H1 (cell line): ENCODE measurements around the gene THAP4. TPM values are rescaled to one million over a fixed set of nuclear protein-coding genes. Genes with fewer than 3 reads are reported as not detected.
"Not testable (repeated sequence)": the region's sequence is repeated elsewhere in the genome, so short reads cannot be mapped to it uniquely, and the experiment has no call there.

Experiments used
- CTCF ChIA-PET: fragments of 300-600 bp; sonication (Branson Sonifier 250); formaldehyde crosslinking; loops from one replicate; lab custom pipeline; 2021; ENCODE audit not compliant: partially characterized antibody; lab: Charles Lee
- POLR2A ChIA-PET: fragments of 300-600 bp; sonication (Branson Sonifier 250); formaldehyde crosslinking; loops from one replicate; lab custom pipeline; 2021; ENCODE audit warnings: inconsistent platforms; ENCODE audit not compliant: partially characterized antibody; lab: Charles Lee
- DNase-seq, 2 experiments: peaks; one replicate each; pipeline versions ENCODE4 v3.0.0 to v3.0.0-alpha.2; 2010 to 2022; ENCODE audit warnings: low spot score in 2 of 2, low read depth in 1 of 2, mixed read lengths in 1 of 2
- FAIRE-seq: peaks from 2 replicates; lab custom pipeline; 2011; peaks lifted over from hg19 to GRCh38; lab: Jason Lieb, UNC
- H2AFZ ChIP-seq: 2 replicates; pipeline ENCODE4 v1.8.1; 2012; ENCODE audit warnings: low read length, inconsistent platforms
- H2AK5ac ChIP-seq: 2 replicates; pipeline ENCODE4 v1.6.1; 2013; ENCODE audit warnings: low read depth, low read length
- H2BK120ac ChIP-seq: replicated peaks from 2 replicates; pipeline ENCODE3; 2013; ENCODE audit warnings: low read depth, low read length, inconsistent platforms
- H2BK12ac ChIP-seq: 2 replicates; pipeline ENCODE4 v1.6.1; 2013; ENCODE audit warnings: low read depth, low read length
- H2BK15ac ChIP-seq: 2 replicates; pipeline ENCODE4 v1.6.1; 2013; ENCODE audit warnings: low read length
- H2BK20ac ChIP-seq: 2 replicates; pipeline ENCODE4 v1.6.1; 2013; ENCODE audit warnings: low read length
- H2BK5ac ChIP-seq: 2 replicates; pipeline ENCODE4 v1.6.1; 2013; ENCODE audit warnings: low read depth, low read length
- H3K14ac ChIP-seq: 2 replicates; pipeline ENCODE4 v1.6.1; 2013; ENCODE audit warnings: inconsistent platforms; ENCODE audit not compliant: insufficient read length
- H3K18ac ChIP-seq: 2 replicates; pipeline ENCODE4 v1.6.1; 2013; ENCODE audit warnings: low read length; ENCODE audit errors: extremely low read depth
- H3K23ac ChIP-seq: 2 replicates; pipeline ENCODE4 v1.6.1; 2013; ENCODE audit warnings: inconsistent platforms; ENCODE audit not compliant: insufficient read length
- H3K23me2 ChIP-seq: 2 replicates; pipeline ENCODE4 v1.6.1; 2013; ENCODE audit warnings: low read depth, low read length
- H3K27ac ChIP-seq: 2 replicates; pipeline ENCODE4 v1.6.1; 2011; ENCODE audit warnings: low read depth, low read length, inconsistent platforms
- H3K27me3 ChIP-seq, 4 experiments: replicated peaks in 1 of 4; 1 replicate in 1 of 4; 2 replicates in 3 of 4; pipeline versions ENCODE4 v1.6.1 to v1.8.1; 2011 to 2013; ENCODE audit warnings: low read length in 3 of 4, mild to moderate bottlenecking in 3 of 4, inconsistent platforms in 2 of 4, mixed read lengths in 2 of 4, moderate library complexity in 1 of 4; ENCODE audit not compliant: control insufficient read depth in 3 of 4, insufficient read depth in 3 of 4; ENCODE audit errors: extremely low read depth in 1 of 4
- H3K36me3 ChIP-seq, 4 experiments: 2 replicates each; pipeline versions ENCODE4 v1.6.1 to v1.8.1; 2011 to 2013; ENCODE audit warnings: mild to moderate bottlenecking in 4 of 4, low read length in 3 of 4, moderate library complexity in 2 of 4, control low read depth in 1 of 4, inconsistent platforms in 1 of 4; ENCODE audit not compliant: insufficient read depth in 4 of 4, control insufficient read depth in 2 of 4
- H3K4ac ChIP-seq: replicated peaks from 2 replicates; pipeline ENCODE3; 2013; ENCODE audit warnings: low read length, low read depth, mixed read lengths, inconsistent platforms; ENCODE audit not compliant: insufficient read length
- H3K4me1 ChIP-seq, 4 experiments: replicated peaks in 1 of 4; 1 replicate in 1 of 4; 2 replicates in 3 of 4; pipeline versions ENCODE4 v1.6.1 to v1.8.1; 2011 to 2013; ENCODE audit warnings: low read length in 3 of 4, inconsistent platforms in 2 of 4, mixed read lengths in 1 of 4; ENCODE audit not compliant: insufficient read depth in 4 of 4, control insufficient read depth in 3 of 4
- H3K4me2 ChIP-seq, 2 experiments: 2 replicates each; pipeline versions ENCODE4 v1.6.1 to v1.8.1; 2011 to 2013; ENCODE audit warnings: low read depth in 2 of 2, low read length in 2 of 2, control low read depth in 1 of 2, inconsistent platforms in 1 of 2, mild to moderate bottlenecking in 1 of 2; ENCODE audit not compliant: insufficient read depth in 1 of 2
- H3K4me3 ChIP-seq, 4 experiments: fragments of 200-600, 300-600 bp in 1 of 4; sonication (generic), shearing (Covaris generic), sonication (Bioruptor Twin) in 1 of 4; 2 replicates each; pipeline versions ENCODE4 v1.5.1 to v1.8.1; 2011 to 2016; ENCODE audit warnings: low read length in 4 of 4, low read depth in 3 of 4, control low read depth in 2 of 4, inconsistent platforms in 2 of 4, mild to moderate bottlenecking in 2 of 4, mixed read lengths in 1 of 4, moderate library complexity in 1 of 4; ENCODE audit not compliant: insufficient read depth in 2 of 4; ENCODE audit errors: extremely low read depth in 1 of 4
- H3K56ac ChIP-seq: replicated peaks from 2 replicates; pipeline ENCODE3; 2013; ENCODE audit warnings: low read depth, mild to moderate bottlenecking, mixed read lengths, low read length, inconsistent platforms; ENCODE audit not compliant: insufficient read length
- H3K79me1 ChIP-seq: 2 replicates; pipeline ENCODE4 v1.6.1; 2013; ENCODE audit warnings: low read depth, low read length, control low read depth
- H3K79me2 ChIP-seq, 2 experiments: 2 replicates each; pipeline versions ENCODE4 v1.6.1 to v1.8.1; 2012 to 2013; ENCODE audit warnings: low read length in 2 of 2, mild to moderate bottlenecking in 2 of 2, inconsistent platforms in 1 of 2; ENCODE audit not compliant: insufficient read depth in 2 of 2, control insufficient read depth in 1 of 2
- H3K9ac ChIP-seq, 4 experiments: replicated peaks in 1 of 4; 1 replicate in 1 of 4; 2 replicates in 3 of 4; pipeline versions ENCODE4 v1.6.1 to v1.8.1; 2011 to 2013; ENCODE audit warnings: low read depth in 3 of 4, low read length in 3 of 4, control low read depth in 2 of 4, mild to moderate bottlenecking in 2 of 4, moderate library complexity in 2 of 4, inconsistent platforms in 1 of 4; ENCODE audit errors: extremely low read depth in 1 of 4
- H3K9me3 ChIP-seq, 2 experiments: 2 replicates each; pipeline versions ENCODE4 v1.6.1 to v1.8.1; 2012 to 2013; ENCODE audit warnings: mild to moderate bottlenecking in 2 of 2, moderate library complexity in 2 of 2, control low read depth in 1 of 2, inconsistent platforms in 1 of 2, low read depth in 1 of 2, low read length in 1 of 2, mixed read lengths in 1 of 2; ENCODE audit not compliant: insufficient read depth in 2 of 2
- H4K20me1 ChIP-seq, 2 experiments: replicated peaks in 1 of 2; 2 replicates each; pipeline versions ENCODE3 to v1.8.1; 2011 to 2013; ENCODE audit warnings: inconsistent platforms in 2 of 2, low read length in 2 of 2, mild to moderate bottlenecking in 1 of 2; ENCODE audit not compliant: insufficient read depth in 2 of 2, control insufficient read depth in 1 of 2
- H4K5ac ChIP-seq: 2 replicates; pipeline ENCODE4 v1.6.1; 2013; ENCODE audit warnings: low read length, low read depth, mixed read lengths, inconsistent platforms; ENCODE audit not compliant: insufficient read length
- H4K8ac ChIP-seq: 2 replicates; pipeline ENCODE4 v1.8.0; 2013; ENCODE audit warnings: mild to moderate bottlenecking, moderate library complexity, low read length, inconsistent platforms; ENCODE audit not compliant: insufficient read depth; ENCODE audit errors: extremely low read depth
- H4K91ac ChIP-seq: replicated peaks from 2 replicates; pipeline ENCODE3; 2013; ENCODE audit warnings: low read length, mixed read lengths, inconsistent platforms; ENCODE audit not compliant: insufficient read length
- WGBS, 2 experiments: shearing (Covaris generic) in 1 of 2; methylation state at CpG; one replicate each; pipeline versions ENCODE4 v1.1.6 to v1.1.7; 2013 to 2015; ENCODE audit warnings: low lambda C conversion rate in 2 of 2, mixed read lengths in 2 of 2, inconsistent platforms in 1 of 2, low coverage in 1 of 2, missing lambda C conversion rate in 1 of 2; ENCODE audit not compliant: insufficient replicate concordance in 2 of 2, insufficient coverage in 1 of 2, insufficient read length in 1 of 2; ENCODE audit errors: extremely low coverage in 1 of 2, missing lambda C conversion rate in 1 of 2; 5-methylcytosine and 5-hydroxymethylcytosine counted together
- polyA plus RNA-seq, 7 experiments: library from polyadenylated mRNA; depleted of rRNA in 3 of 7; stranded (reverse) in 5 of 7; unstranded in 2 of 7; fragments of >200 nt in 5 of 7; fragments of 200-250 nt in 2 of 7; gene quantifications; 1 replicate in 5 of 7; 2 replicates in 1 of 7; 4 replicates in 1 of 7; pipeline versions ENCODE4 v1.2.1 to v1.2.3, GENCODE V29; 2011 to 2013; ENCODE audit warnings: missing spikeins in 2 of 7, mixed read lengths in 2 of 7
- total RNA-seq: library from RNA; stranded (reverse); fragmentation: NEBNext Ultra II Directional; extraction: Animal tissue kit (Norgen Biotek cat#: 25700); gene quantifications from 2 replicates; pipeline ENCODE4 v1.2.1, GENCODE V29; 2021

The THAP4 gene
- total and polyA plus RNA-seq, 2 of the 8 experiments (the other 6 are each of a cell fraction or from before 2014, with no cell fraction given): 78.9 to 83.6 TPM

- H4K20me1 ChIP-seq, H3K4ac ChIP-seq, H3K56ac ChIP-seq, H3K79me1 ChIP-seq, H3K23ac ChIP-seq, H3K27me3 ChIP-seq, H4K8ac ChIP-seq, H3K18ac ChIP-seq, H2BK12ac ChIP-seq, H3K14ac ChIP-seq, H3K9ac ChIP-seq, H2BK20ac ChIP-seq, H2BK120ac ChIP-seq, H3K79me2 ChIP-seq, FAIRE-seq, DNase-seq, H3K4me2 ChIP-seq, H3K23me2 ChIP-seq, H3K27ac ChIP-seq, H3K4me3 ChIP-seq, H3K4me1 ChIP-seq, H4K5ac ChIP-seq, H2BK15ac ChIP-seq, H4K91ac ChIP-seq, H2AK5ac ChIP-seq, H3K36me3 ChIP-seq, POLR2A ChIA-PET, H2AFZ ChIP-seq: not testable (repeated sequence)
- peaks cover 8 to 16% of the 10 kb centered on the region in 2 experiments for H3K9me3 ChIP-seq
- CTCF ChIA-PET: interaction anchor here (0.7 to 1.4 kb wide), 5 partner anchors 13 to 223 kb away, joined by 3 to 5 read pairs (median 3); no protein-coding TSS in a partner anchor
- H2BK5ac ChIP-seq: peak overlapping the region; percentile 18
- 77% methylated on average over 17 of the region's 17 CpGs; no CpG with 5 or more reads in 1 of the 2 experiments for WGBS, 2 experiments
Measured at GRCh38 chr2:241589863-241590262, 47.1 kb downstream of the THAP4 start.
